ENCODE results near the gene RAMP1.

- no peak for TF ChIP-seq CTCF (IDR thresholded peaks at IDR 0.05; ENCODE audit: poor library complexity, severe bottlenecking)
- TF ChIP-seq RAD21 (conservative IDR thresholded peaks at IDR 0.05): no peak
These were observed 35.6 kb downstream of the RAMP1 start for GRCh38 chr2:237894986-237895543.
